NCI-H1048 (cell line): ENCODE measurements around the gene TIFAB.

Source experiments
- DNase-seq: peaks from one replicate; lab custom pipeline; 2025; lab: John Stamatoyannopoulos, UW

TIFAB gene

GRCh38 chr5:135442431-135443160, 9.6 kb downstream of the TIFAB start:
- no peak for DNase-seq

DNA sequence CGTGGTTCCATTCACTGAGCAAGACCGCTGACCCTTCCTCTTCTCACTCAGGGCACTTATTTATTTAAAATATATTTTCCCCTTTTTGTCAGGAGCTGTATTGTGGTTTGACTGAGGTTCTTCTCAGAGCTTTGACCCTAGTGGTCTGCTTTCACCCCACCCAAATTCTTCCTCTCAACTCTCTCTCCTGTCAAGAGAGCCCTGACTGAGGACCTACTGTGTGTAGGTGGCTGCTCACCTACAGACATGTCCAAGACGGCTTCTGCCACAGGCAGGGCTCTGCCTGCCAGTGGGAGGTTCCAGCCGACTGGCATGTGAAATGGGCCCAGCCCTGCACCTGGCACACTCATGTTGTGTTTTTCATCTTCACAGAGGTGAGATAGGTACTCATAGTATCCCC, 10.2 kb downstream of the TIFAB start:
- DNase-seq = no peak

- no peak for DNase-seq
These were observed 10.8 kb downstream of the TIFAB start for GRCh38 chr5:135441350-135441831.

DNA sequence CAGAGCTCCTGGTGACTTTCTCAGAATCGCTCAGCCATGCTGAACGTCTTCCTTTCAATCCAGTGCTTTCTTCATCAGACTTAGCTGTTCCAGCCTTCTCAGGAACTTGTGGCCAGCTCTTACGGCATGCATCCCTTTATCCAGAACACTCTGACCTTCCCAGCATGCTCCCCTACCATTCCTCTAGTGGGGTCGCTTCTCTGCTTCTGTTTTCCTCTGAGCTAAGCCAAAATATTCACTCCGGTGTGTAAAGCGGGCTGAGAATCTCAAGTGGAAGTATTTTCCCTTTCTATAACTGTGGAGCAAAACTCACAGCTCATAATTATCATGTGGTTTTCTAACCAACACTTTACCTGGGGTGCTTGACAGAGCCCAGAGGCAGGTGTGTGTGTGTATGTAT, 11.2 kb downstream of the TIFAB start:
- no peak for DNase-seq

DNA sequence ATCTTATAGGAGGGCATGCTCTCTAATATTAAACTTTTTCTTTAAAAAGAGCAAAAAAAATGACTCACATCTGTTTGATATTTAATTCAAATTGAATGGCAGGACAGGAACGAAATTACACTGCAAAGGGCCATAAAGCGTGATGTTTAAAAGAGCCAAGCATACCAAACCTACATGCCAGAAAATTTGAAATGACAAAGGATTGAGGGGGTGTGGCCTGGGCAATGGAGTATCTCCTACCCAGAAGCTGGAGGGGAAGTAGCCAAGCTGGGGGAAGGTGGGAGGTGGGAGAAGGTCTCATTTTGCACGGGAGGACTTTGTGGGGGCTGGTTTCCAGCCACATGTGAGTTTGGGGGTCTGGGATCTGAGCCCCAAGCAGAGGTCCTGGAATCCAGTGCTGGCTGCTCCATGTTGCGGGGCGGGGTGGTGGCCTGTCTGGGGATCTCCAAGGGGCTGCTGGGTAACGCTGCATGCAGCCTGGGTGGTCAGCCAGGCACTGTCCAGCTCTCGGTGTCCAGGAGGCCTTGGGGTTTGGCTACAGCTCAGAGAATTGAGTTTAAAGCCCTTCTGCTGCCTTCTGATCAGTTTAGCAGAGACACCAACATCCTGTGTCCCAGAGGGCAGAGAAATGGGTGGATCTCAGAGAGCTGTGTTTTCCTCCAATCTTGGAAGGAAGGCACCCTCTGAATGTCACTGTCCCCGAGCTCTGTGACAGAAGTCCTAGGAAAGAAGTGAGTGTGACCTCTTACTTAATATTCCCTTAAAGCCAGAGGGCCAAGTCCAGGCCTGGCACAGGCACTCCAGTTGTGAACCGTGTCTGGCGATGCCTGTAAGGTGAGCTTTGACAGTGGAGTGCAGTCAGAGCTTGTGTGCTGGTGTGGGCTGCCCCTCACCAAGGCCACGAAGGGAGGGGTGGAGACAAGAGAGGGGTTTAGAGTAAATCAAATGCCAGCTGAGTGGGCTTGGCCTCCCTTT, 12.6 kb downstream of the TIFAB start:
- DNase-seq = no peak

DNA sequence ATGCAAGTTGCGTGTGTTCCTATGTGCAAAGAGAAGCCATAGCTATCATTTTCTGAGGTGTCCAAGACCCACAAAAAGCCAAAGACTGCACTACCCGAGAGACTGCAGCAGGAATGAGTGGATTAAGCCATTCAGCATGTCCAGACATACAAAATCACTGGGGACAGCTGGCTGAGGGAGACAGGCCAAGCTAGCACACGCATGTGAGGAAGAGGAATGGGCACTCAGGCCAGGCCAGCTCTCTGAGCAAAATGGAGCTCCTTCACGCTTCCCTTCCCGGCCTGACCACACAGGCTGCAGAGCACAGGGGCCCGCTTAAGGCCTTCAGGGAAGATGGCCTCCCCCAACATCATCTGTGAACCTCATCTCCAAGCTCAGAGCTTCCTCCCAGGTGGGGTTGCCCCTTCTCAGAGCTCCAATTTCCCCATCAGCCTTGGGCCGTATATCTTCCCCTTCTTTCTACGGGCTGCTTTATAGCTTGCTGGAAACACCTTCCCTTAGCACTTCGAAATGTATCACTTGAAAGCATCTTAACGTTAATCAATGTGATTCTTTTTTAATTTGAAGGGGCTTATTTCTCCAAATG, 13.4 kb downstream of the TIFAB start:
- DNase-seq = no peak

DNA sequence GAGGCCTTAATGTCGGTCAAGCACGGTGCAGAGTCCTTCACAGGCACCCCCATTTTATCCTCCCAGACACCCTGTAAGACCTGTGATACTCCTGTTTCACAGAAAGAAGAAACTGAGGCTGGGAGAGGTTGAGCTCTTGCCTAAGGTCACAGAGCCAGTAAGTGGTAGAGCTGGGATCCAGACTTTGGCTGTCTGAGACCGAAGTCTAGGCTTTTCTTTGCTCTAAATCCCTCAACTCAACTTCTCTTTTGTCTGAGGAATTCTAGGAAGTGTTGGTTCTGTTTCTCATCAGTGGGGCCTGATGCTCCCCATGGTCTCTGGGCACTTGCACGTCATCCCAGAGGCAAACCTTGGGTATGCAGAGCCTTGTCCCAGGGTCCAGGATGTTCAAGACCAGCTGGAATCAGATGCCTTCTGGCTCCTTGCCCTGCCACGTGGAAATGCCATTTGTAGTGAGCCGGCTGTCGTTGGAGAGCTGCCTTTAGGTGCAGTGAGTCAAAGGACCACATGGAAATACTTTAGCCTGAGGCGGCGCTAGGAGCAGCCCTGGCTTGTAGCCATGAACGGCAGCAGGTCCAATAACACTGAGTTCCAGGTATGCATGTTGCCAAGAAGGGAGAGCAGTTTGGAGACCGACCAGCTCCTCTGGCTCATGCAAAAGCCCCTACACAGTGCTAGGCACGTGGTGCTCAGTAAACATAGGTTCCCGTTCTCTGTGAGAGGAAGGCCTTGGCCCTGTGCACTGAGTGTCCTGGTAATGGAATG, 14.2 kb downstream of the TIFAB start:
- no peak for DNase-seq

DNA sequence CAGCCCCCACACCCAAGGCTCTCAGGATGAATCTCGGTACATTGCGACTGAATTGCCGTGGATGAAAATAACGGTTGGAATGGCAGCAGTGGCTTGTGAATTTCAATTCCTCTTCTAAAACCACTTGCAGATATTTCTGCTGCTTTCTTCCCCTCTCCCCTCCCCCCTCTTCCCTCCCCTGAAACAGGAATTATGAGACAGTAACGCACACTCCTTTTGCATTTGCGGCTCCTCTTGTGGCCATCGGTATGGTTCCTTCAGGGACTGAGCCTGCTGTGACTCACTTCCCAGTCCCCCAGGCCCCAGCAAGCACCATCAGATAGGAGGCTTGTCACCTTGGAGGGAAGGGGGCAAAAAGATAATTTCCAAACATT, 14.7 kb downstream of the TIFAB start:
- DNase-seq = no peak

DNA sequence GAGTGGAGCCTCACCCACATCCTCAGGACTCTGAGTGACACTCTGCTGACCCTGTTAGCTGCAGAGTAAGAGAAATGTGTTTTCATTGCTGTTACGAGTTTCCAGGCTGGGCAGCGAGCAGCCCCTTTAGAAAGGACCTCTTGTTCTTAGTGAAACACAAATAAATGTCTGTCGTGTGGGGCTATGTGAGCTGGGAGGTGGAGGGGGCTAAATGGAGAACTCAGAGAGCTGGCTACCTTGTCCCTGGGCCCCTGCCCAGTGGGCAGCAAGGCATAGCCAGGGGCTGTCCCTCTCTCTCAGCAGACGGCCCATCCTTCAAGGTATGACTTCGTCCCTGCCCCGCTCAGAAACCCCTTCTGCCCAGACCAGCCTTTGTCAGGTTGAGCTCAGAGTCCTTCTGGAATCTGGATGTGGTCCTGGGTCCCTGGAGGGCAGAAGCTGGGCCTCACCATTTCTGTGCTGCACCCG, 15.2 kb downstream of the TIFAB start:
- no peak for DNase-seq

DNA sequence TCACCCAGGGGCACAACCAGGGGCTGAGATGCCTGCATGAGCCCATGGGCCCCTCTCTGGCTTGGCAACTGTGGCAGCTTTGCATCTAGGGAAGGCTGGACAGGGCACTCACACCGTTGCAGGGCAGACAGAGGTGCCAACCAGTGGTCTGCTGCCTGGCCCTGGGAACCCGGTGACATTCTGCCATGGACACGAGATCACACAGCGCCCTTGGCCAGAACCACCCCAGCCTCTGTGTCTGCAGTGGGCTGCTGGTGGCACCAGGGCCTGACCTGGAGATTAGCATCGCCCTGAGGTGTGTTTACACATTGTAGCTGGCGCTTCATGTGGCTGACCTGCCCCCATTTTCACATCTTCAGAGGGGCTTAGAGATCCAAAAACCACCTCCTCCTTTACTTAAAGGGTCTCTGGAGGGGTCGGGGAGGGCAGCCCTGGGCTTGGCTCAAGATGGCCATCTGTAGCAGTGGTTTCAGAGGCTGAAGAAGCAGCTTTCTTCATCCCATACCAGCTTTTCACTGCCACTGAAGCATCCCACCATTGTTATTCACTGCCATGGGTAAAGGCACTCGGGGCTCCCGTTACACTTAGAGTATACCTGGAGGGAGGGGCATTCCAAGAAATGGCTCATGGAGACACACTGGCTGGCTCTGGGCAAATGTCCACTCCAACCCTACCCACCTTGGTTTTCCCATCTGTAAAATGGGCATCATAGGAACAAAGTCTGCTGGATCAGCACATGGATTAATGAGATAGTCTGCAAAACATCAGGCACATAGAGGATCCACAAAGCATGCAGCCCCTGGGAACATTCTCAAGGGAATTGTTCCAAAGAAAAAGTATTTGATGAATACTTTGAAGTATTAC, 16.5 kb downstream of the TIFAB start:
- DNase-seq = no peak

DNA sequence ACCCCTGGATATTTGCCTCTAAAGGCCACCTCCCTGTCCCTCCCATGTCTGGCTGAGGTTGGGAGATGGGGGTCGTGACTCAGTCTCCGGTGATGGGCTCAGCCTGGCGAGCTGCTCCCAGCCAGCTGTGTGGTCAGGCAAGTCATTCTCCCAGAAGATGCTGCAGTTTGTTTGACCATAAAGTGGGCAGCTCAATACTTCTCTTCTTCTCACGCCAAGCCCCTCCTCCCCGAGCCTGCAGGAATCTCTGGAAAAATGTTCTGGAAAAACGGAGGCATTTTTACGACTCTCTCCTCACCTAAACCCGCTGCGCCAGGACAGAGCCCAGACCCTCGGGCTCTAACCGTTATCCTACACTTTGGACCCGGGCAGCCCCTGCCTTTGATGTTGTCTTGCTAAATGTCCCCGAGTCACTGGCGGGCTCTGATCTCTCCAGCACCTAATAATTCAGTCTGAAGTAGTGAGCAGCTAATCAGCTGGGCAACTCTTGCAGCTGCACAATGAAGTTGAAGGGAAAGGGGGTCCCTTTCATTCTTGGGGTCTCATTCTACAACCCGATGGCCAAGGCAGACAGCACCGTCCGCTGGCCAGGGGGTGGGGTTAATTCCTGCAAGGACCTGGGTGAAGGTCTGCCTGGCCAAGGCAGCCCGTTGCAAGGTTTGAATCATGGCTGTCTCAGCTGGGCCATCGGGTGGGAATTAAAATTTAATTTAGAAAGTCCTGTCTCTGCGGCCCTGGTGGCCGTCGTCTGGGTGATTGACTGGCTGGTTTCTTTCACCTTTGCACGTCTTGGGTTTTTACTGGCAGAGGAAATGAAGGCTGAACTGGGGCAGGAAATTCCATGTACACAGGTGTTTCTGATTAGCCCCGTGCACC, 17.3 kb downstream of the TIFAB start:
- no peak for DNase-seq

DNA sequence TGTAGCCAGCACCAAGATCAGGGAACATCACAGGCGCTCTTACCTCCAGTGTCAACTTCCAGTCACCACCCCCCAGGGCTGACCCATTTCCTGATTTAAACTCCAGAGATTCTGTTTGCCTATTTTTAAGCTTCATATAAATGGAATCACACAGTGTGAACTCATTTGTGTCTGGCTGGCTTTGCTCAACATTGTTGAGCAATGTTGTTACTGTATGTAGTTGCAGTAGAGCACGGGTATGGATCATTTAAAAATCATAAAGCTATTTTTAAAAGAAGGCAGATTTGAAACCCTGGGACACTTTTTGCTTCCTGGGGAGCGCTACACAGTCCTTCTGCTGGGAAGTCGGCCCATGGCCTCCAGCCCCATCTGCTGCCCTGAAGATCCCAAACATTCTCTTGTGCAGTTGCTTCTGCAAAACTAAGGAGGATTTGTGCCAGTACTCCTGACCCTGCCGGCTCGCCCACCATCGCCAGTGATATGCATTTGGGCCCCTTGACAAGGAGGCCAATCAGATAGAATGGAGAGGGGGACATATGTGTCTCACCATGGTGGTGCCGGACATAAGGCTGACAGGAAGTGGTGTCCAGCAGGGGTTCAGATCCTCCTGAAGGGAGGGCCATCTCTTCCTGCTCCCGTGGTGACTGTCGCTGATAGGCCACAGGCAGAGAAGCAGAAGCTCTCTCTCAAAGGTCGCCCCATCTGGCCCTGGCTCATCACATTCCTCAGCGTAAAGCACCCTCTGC, 18.3 kb downstream of the TIFAB start:
- no peak for DNase-seq

DNA sequence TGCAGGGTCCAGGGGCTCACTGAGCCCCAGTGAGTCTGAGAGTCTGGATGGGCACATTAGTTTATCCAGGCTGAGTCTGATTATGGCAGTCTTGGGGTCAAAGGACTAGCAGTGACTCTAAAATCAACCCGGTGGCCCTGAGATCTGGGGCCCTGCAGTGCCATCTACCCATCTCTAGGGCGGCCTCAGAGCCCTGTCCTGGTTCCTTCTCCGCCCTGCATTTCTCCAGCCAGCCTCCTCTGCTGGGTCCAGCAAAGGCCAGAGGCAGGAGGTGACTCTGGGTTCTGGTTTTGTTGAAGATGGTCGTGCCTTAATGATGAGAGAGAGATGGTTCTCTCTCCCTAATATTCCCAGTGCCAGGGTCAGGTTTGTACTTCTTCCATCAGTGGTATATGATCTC, 20.0 kb downstream of the TIFAB start:
- DNase-seq = no peak

DNA sequence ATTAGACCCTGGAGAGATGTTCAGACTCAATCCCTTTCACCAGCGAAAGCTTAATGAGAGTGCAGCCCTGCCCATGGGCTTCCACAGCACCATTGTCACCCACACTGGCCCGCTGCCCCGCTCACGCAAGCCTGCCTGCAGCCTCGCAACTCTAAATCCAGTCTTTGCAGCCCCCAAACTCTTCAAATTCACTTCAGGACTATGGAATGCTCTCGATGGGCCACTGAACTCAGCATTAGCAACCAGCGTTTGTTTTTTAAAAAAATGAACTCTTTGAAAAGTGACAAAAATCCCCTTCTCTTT, 22.1 kb downstream of the TIFAB start:
- no peak for DNase-seq

- no peak for DNase-seq
These were observed 22.6 kb downstream of the TIFAB start for GRCh38 chr5:135429301-135430134.

DNA sequence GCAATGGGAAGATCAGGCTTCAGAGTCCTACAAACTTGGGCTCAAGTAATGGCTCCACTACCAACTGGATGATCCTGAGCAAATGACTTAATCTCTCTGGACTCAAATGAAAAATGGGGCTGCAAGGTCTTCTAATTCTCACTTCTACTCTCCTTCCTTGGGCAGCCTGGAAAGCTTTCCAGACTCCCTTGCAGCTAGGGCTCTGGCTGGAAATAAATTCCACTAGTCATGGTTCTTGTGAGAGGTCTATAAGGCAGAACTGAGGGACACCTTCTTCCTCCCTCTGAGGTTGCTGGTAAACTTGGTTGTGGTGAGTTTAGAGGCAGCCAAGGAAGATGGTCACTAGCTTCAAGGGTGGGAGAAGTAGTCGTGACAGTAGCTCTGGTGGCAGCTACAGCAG, 23.6 kb downstream of the TIFAB start:
- no peak for DNase-seq

DNA sequence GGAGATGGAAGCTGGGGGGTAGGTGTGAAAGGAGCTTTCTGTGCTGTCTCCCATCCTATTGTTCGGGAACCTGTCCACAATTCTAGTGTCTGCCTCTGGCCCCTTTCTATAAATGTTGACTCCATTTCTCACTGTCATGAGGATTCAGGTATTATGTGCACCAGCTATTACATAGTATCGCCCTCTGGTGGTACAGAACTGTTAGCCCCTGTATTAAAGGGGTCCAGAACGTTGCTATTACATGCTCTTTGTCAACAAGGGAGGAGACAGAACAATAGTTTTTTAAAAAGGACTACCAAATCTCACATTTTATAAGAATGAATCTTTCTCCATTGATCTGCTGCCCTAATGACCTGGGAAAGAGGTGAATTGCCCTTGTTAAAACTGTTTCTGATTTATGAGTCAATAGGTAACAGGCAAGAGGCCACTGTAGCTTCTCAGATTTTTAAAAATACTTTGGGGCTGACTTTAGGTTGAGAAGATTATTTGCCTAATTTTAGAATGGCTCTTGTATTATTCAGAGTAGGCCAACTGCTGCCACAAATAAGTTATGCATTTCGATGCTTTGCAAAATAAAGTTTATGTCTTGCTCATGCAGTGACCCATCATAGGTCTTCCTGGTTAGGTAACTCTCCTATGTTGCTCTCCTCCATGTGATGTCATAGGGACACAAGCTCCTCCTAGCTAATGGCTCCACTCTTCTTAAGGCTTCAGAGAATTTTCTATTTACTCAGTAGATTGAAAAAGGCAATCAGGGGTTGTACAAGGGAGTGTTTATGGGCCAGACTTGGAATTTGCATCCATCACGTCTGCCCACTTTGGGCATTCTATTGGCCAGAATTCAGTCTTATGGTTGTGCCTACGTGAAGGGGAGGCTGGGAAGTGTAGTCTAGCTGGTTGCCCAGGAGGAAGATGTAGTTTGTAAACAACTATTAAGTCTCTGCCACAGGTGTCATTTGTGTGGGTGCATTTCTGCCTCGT, 25.8 kb downstream of the TIFAB start:
- DNase-seq = no peak
